GM23338 (cell line): Measurements from ENCODE around the gene GAB1. TPM values are rescaled to one million over a fixed set of nuclear protein-coding genes. Genes with fewer than 3 reads are reported as not detected.

ENCODE experiments used
- ATAC-seq: fragments of 200-7000 bp; cut with Tn5 transposase; 3 replicates; pipeline ENCODE4 v1.9.1; 2020
- DNase-seq: peaks from one replicate; pipeline ENCODE4 v3.0.0-alpha.2; 2015; ENCODE audit warnings: low spot score
- H2AFZ ChIP-seq: fragments of 200-600 bp; sonication (generic); 2 replicates; pipeline ENCODE4 v1.8.0; 2016; ENCODE audit warnings: antibody characterized with exemption, mild to moderate bottlenecking, moderate library complexity
- H3F3A ChIP-seq: fragments of 200-600 bp; sonication (generic); replicated peaks from 2 replicates; pipeline ENCODE4 v1.8.0; 2017; ENCODE audit warnings: antibody characterized with exemption, mixed run types, low read depth
- H3K27ac ChIP-seq: fragments of 200-600 bp; sonication (generic); 2 replicates; pipeline ENCODE4 v1.6.1; 2016; ENCODE audit warnings: low read depth
- H3K27me3 ChIP-seq: fragments of 200-600 bp; sonication (generic); 2 replicates; pipeline ENCODE4 v1.8.0; 2016; ENCODE audit warnings: mild to moderate bottlenecking, mixed run types, moderate library complexity; ENCODE audit not compliant: insufficient read depth
- H3K36me3 ChIP-seq: fragments of 200-600 bp; sonication (generic); 2 replicates; pipeline ENCODE4 v1.8.0; 2016; ENCODE audit warnings: mild to moderate bottlenecking; ENCODE audit not compliant: insufficient read depth
- H3K4me1 ChIP-seq: fragments of 200-600 bp; sonication (generic); 2 replicates; pipeline ENCODE4 v1.8.0; 2016; ENCODE audit warnings: mild to moderate bottlenecking, moderate library complexity; ENCODE audit not compliant: insufficient read depth
- H3K4me2 ChIP-seq: fragments of 200-600 bp; sonication (generic); 2 replicates; pipeline ENCODE4 v1.7.1; 2017; ENCODE audit warnings: mixed run types
- H3K4me3 ChIP-seq: fragments of 200-600 bp; sonication (generic); 2 replicates; pipeline ENCODE4 v1.6.1; 2016; ENCODE audit warnings: mixed run types
- H3K79me2 ChIP-seq: fragments of 200-600 bp; sonication (generic); replicated peaks from 2 replicates; pipeline ENCODE4 v1.8.0; 2017; ENCODE audit warnings: mild to moderate bottlenecking; ENCODE audit not compliant: insufficient read depth
- H3K9me2 ChIP-seq: fragments of 200-600 bp; sonication (generic); 2 replicates; pipeline ENCODE4 v1.8.0; 2017; ENCODE audit not compliant: insufficient read depth
- H4K20me1 ChIP-seq: fragments of 200-600 bp; sonication (generic); replicated peaks from 2 replicates; pipeline ENCODE4 v1.8.0; 2017; ENCODE audit warnings: mild to moderate bottlenecking; ENCODE audit not compliant: insufficient read depth
- H3K27ac Mint-ChIP-seq: 2 replicates; pipeline ENCODE4 v1.8.0; 2020; ENCODE audit warnings: inconsistent platforms, mild to moderate bottlenecking, moderate library complexity, mixed read lengths
- H3K27me3 Mint-ChIP-seq: 3 replicates; pipeline ENCODE4 v1.8.0; 2022; ENCODE audit warnings: low read depth, mild to moderate bottlenecking, moderate library complexity, mixed read lengths, inconsistent platforms; ENCODE audit not compliant: insufficient read depth, poor library complexity
- H3K36me3 Mint-ChIP-seq: 3 replicates; pipeline ENCODE4 v1.8.0; 2021; ENCODE audit warnings: low read depth, mild to moderate bottlenecking, inconsistent platforms, moderate library complexity, mixed read lengths
- H3K4me1 Mint-ChIP-seq: 3 replicates; pipeline ENCODE4 v1.8.0; 2020; ENCODE audit warnings: mild to moderate bottlenecking, inconsistent platforms, mixed read lengths
- H3K4me3 Mint-ChIP-seq: 3 replicates; pipeline ENCODE4 v1.8.0; 2021; ENCODE audit warnings: moderate library complexity, mild to moderate bottlenecking, inconsistent platforms, mixed read lengths
- H3K9me3 Mint-ChIP-seq: 3 replicates; pipeline ENCODE4 v1.8.0; 2020; ENCODE audit warnings: moderate library complexity, mild to moderate bottlenecking, inconsistent platforms, mixed read lengths
- CREB1 ChIP-seq: fragments of 250-450 bp; sonication (Bioruptor Pico); IDR thresholded peaks from 2 replicates; pipeline ENCODE4 v1.5.0; 2020; ENCODE audit warnings: low read depth, mild to moderate bottlenecking, moderate library complexity
- EZH2 ChIP-seq: fragments of 200-600 bp; sonication (generic); IDR thresholded peaks from one replicate; pipeline ENCODE4 v1.8.0; 2017; ENCODE audit warnings: antibody characterized with exemption, mild to moderate bottlenecking, low read depth; ENCODE audit not compliant: unreplicated experiment
- EZH2phosphoT487 ChIP-seq: fragments of 200-600 bp; sonication (generic); IDR thresholded peaks from one replicate; pipeline ENCODE4 v1.8.1; 2018; ENCODE audit warnings: antibody characterized with exemption; ENCODE audit not compliant: unreplicated experiment
- JUNB ChIP-seq: IDR thresholded peaks from one replicate; pipeline ENCODE4 v1.6.1; 2016; ENCODE audit warnings: antibody characterized with exemption; ENCODE audit not compliant: unreplicated experiment
- NANOG ChIP-seq: IDR thresholded peaks from 2 replicates; pipeline ENCODE4 v1.6.1; 2016; ENCODE audit warnings: antibody characterized with exemption, borderline replicate concordance
- POLR2AphosphoS5 ChIP-seq: IDR thresholded peaks from 2 replicates; pipeline ENCODE4 v1.6.1; 2016; ENCODE audit warnings: antibody characterized with exemption, low read depth
- STAT1 ChIP-seq: IDR thresholded peaks from one replicate; pipeline ENCODE4 v1.6.1; 2016; ENCODE audit warnings: antibody characterized with exemption; ENCODE audit not compliant: unreplicated experiment
- polyA plus RNA-seq: library from polyadenylated mRNA; unstranded; fragments of >200 nt; fragmentation: Nextera tagmentation; extraction: Ambion mirVana; gene quantifications from 2 replicates; pipeline ENCODE4 v1.2.1, GENCODE V29; 2016
- total RNA-seq: library from RNA; depleted of rRNA; stranded (reverse); fragments of >200 nt; shearing (Covaris generic); gene quantifications from 2 replicates; pipeline ENCODE4 v1.2.3, GENCODE V29; 2014
- TF ChIP-seq, protein P1 (sequence below): fragments of 250-450 bp; sonication (Bioruptor Pico); IDR thresholded peaks from 2 replicates; pipeline ENCODE4 v1.5.0; 2020; ENCODE audit warnings: mild to moderate bottlenecking, moderate library complexity
- TF ChIP-seq, protein P2 (sequence below): IDR thresholded peaks from 2 replicates; pipeline ENCODE4 v1.6.1; 2016; ENCODE audit warnings: antibody characterized with exemption
- TF ChIP-seq, protein P3 (sequence below), 2 experiments: fragments of 200-600 bp in 1 of 2; sonication (generic) in 1 of 2; conservative IDR thresholded peaks; 2 replicates each; pipeline versions ENCODE4 v1.5.1 to v1.6.1; 2016 to 2017; ENCODE audit warnings: antibody characterized with exemption in 2 of 2, low read depth in 2 of 2, mild to moderate bottlenecking in 2 of 2, moderate library complexity in 1 of 2

GAB1 gene
- total and polyA plus RNA-seq, 2 experiments from 2014 or later, result 4.0 to 18.4 TPM

DNA sequence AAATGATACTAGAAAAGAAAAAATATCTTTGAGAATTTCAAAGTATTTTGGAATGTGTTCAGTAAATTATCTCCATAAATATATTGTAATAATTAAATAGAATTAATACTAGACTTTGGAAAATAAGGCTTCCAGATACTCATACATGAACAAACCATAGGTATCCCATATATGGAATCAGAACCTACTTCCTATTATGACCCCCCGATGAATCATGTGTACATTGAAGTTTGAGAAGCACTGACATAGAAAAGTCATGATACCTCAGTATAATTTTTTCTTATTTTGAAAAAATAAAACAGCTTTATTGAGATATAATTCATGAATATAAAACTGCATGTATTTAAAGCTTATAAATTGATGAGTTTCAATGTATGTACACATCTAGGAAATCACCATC is 149.6 kb downstream of the GAB1 start (continued):
- TF ChIP-seq, protein P1, sequence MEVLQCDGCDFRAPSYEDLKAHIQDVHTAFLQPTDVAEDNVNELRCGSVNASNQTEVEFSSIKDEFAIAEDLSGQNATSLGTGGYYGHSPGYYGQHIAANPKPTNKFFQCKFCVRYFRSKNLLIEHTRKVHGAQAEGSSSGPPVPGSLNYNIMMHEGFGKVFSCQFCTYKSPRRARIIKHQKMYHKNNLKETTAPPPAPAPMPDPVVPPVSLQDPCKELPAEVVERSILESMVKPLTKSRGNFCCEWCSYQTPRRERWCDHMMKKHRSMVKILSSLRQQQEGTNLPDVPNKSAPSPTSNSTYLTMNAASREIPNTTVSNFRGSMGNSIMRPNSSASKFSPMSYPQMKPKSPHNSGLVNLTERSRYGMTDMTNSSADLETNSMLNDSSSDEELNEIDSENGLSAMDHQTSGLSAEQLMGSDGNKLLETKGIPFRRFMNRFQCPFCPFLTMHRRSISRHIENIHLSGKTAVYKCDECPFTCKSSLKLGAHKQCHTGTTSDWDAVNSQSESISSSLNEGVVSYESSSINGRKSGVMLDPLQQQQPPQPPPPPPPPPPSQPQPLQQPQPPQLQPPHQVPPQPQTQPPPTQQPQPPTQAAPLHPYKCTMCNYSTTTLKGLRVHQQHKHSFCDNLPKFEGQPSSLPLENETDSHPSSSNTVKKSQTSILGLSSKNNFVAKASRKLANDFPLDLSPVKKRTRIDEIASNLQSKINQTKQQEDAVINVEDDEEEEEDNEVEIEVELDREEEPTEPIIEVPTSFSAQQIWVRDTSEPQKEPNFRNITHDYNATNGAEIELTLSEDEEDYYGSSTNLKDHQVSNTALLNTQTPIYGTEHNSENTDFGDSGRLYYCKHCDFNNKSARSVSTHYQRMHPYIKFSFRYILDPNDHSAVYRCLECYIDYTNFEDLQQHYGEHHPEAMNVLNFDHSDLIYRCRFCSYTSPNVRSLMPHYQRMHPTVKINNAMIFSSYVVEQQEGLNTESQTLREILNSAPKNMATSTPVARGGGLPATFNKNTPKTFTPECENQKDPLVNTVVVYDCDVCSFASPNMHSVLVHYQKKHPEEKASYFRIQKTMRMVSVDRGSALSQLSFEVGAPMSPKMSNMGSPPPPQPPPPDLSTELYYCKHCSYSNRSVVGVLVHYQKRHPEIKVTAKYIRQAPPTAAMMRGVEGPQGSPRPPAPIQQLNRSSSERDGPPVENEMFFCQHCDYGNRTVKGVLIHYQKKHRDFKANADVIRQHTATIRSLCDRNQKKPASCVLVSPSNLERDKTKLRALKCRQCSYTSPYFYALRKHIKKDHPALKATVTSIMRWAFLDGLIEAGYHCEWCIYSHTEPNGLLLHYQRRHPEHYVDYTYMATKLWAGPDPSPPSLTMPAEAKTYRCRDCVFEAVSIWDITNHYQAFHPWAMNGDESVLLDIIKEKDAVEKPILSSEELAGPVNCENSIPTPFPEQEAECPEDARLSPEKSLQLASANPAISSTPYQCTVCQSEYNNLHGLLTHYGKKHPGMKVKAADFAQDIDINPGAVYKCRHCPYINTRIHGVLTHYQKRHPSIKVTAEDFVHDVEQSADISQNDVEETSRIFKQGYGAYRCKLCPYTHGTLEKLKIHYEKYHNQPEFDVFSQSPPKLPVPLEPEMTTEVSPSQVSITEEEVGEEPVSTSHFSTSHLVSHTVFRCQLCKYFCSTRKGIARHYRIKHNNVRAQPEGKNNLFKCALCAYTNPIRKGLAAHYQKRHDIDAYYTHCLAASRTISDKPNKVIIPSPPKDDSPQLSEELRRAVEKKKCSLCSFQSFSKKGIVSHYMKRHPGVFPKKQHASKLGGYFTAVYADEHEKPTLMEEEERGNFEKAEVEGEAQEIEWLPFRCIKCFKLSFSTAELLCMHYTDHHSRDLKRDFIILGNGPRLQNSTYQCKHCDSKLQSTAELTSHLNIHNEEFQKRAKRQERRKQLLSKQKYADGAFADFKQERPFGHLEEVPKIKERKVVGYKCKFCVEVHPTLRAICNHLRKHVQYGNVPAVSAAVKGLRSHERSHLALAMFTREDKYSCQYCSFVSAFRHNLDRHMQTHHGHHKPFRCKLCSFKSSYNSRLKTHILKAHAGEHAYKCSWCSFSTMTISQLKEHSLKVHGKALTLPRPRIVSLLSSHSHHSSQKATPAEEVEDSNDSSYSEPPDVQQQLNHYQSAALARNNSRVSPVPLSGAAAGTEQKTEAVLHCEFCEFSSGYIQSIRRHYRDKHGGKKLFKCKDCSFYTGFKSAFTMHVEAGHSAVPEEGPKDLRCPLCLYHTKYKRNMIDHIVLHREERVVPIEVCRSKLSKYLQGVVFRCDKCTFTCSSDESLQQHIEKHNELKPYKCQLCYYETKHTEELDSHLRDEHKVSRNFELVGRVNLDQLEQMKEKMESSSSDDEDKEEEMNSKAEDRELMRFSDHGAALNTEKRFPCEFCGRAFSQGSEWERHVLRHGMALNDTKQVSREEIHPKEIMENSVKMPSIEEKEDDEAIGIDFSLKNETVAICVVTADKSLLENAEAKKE (CRISPR knock-in tag), result no peak
- no peak for TF ChIP-seq STAT1
- TF ChIP-seq, protein P2, sequence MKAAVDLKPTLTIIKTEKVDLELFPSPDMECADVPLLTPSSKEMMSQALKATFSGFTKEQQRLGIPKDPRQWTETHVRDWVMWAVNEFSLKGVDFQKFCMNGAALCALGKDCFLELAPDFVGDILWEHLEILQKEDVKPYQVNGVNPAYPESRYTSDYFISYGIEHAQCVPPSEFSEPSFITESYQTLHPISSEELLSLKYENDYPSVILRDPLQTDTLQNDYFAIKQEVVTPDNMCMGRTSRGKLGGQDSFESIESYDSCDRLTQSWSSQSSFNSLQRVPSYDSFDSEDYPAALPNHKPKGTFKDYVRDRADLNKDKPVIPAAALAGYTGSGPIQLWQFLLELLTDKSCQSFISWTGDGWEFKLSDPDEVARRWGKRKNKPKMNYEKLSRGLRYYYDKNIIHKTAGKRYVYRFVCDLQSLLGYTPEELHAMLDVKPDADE, result no peak
- no peak for TF ChIP-seq EZH2phosphoT487
- TF ChIP-seq POLR2AphosphoS5, result no peak
- TF ChIP-seq EZH2, result no peak
- no peak for TF ChIP-seq NANOG

DNA sequence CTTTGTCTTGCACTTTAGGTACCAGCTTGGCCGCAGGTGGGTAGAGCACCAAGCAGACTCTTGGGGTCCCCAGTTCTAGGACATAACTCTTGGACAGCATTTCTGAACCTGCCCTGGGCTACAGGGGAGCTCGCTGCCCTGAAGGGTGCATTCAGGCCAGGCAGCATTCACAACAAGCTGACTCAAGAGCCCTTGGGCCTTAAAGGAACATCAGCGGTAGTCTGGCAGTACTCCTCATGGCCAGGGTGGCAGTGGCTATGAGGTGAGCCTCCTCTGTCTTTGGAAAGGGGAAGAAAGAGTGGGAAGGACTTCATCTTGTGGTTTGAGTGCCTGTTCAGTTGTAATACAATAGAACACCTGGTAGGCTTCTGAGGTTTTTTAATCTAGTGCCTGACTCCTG is 152.0 kb downstream of the GAB1 start:
- no peak for ATAC-seq
- H3K36me3 ChIP-seq, result no peaks in the 10 kb centered on the region
- TF ChIP-seq, protein P3, sequence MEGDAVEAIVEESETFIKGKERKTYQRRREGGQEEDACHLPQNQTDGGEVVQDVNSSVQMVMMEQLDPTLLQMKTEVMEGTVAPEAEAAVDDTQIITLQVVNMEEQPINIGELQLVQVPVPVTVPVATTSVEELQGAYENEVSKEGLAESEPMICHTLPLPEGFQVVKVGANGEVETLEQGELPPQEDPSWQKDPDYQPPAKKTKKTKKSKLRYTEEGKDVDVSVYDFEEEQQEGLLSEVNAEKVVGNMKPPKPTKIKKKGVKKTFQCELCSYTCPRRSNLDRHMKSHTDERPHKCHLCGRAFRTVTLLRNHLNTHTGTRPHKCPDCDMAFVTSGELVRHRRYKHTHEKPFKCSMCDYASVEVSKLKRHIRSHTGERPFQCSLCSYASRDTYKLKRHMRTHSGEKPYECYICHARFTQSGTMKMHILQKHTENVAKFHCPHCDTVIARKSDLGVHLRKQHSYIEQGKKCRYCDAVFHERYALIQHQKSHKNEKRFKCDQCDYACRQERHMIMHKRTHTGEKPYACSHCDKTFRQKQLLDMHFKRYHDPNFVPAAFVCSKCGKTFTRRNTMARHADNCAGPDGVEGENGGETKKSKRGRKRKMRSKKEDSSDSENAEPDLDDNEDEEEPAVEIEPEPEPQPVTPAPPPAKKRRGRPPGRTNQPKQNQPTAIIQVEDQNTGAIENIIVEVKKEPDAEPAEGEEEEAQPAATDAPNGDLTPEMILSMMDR (conservative IDR thresholded peaks at IDR 0.05; ENCODE audit: low read depth in 2 of 2), result no peak
- TF ChIP-seq CREB1 (CRISPR knock-in tag) (no peak), JUNB (no peak)

More for the DNA sequence above, 152.0 kb downstream of the GAB1 start:
- Histone ChIP-seq H3K9me2 (peaks cover 6% of the 10 kb centered on the region; the same call in 1 of the 2 replicates), H3K4me1 (no peaks in the 10 kb centered on the region), H3K79me2 (no peaks in the 10 kb centered on the region), H3K27ac (no peak overlapping the region), H3K4me2 (no peak overlapping the region), H2AFZ (no peak overlapping the region), H3F3A (no peaks in the 10 kb centered on the region), H4K20me1 (no peaks in the 10 kb centered on the region), H3K4me3 (no peak overlapping the region), H3K27me3 (no peaks in the 10 kb centered on the region)
- no peaks in the 10 kb centered on the region for H3K9me3 Mint-ChIP-seq
- peaks cover 2% of the 10 kb centered on the region for H3K27me3 Mint-ChIP-seq
- no peaks in the 10 kb centered on the region for H3K36me3 Mint-ChIP-seq
- no peak overlapping the region for H3K4me3 Mint-ChIP-seq
- DNase-seq, result no peak
- no peak overlapping the region for H3K27ac Mint-ChIP-seq
- no peaks in the 10 kb centered on the region for H3K4me1 Mint-ChIP-seq
